ENCODE measurements around the gene AP3B2. TPM values are rescaled to one million over a fixed set of nuclear protein-coding genes. Genes with fewer than 3 reads are reported as not detected.

AP3B2 gene
- total and polyA plus RNA-seq, 4 donors: 0.94 to 2.2 (median 1.2) TPM

DNA sequence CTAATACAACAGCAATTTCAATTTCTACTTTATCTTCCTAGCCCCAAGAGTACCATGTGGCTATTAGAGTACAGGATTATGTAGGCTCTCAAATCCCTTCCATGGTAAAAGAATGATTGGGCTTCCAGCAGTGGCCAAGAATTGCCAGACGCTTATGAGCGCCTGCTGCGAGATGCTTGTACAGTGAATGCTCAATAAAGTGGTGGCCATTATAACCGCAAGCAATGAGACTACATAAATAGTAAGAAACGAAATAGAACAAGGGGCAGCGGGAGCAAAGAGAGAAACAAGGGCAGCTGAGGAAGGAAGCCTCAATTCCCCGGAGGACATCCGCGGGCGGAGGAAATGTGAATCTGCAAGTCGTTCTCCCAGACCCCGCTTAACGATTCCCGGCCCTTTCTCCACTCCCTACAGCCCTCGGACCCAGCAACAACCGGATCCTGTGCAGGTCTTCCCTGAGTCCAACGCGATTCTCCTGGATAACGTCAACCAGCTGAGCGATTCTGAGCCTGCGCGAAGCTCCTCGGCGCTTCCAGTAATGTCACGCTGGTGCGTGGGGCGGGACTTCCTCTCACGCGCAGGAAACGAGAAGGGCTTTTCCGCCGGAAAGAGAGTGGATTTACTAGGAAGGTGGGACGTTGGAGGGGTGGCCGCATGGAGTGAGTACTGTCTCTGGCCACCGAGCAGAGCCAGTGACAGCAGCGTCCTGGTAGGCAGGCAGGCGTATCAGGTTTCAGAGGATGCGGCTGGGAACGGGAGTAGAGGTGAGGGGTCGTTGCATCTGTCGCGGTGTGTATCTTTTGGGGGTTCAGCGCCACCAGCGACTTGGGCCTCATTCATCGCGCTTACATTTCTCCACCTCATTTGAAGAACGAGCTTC is 40.5 kb upstream of the AP3B2 start:
- Histone ChIP-seq H3K9me3 (ENCODE audit: control insufficient read depth in 4 of 4, insufficient read depth in 3 of 4, low read length in 3 of 4) (no peaks in the 10 kb centered on the region), H3K27me3 (ENCODE audit: control insufficient read depth in 3 of 3, insufficient read depth in 3 of 3, low read length in 2 of 3) (no peaks in the 10 kb centered on the region), H3K36me3 (ENCODE audit: control insufficient read depth in 4 of 4, insufficient read depth in 4 of 4, low read length in 4 of 4) (peaks cover 7 to 16% (median 12%) of the 10 kb centered on the region in 4 donors), H3K27ac (ENCODE audit: low read depth in 1 of 2, low read length in 1 of 2) (peak overlapping the region; percentile 58 to 73), H3K4me1 (ENCODE audit: control insufficient read depth in 5 of 5, insufficient read depth in 5 of 5, low read length in 5 of 5) (peaks cover 0 to 14% (median 9%) of the 10 kb centered on the region in 5 donors), H3K4me3 (peak overlapping the region; percentile 88), H3K9ac (ENCODE audit: insufficient read depth in 1 of 2, low read length in 2 of 2) (peak overlapping the region; percentile 92)
- ATAC-seq (ENCODE audit: insufficient read depth, low FRiP score) (peak; percentile 94), DNase-seq (peak; percentile 93 to 98 (median 95))
- 0% methylated on average over 47 of the region's 47 CpGs for WGBS, 2 donors
- TF ChIP-seq, protein P1, sequence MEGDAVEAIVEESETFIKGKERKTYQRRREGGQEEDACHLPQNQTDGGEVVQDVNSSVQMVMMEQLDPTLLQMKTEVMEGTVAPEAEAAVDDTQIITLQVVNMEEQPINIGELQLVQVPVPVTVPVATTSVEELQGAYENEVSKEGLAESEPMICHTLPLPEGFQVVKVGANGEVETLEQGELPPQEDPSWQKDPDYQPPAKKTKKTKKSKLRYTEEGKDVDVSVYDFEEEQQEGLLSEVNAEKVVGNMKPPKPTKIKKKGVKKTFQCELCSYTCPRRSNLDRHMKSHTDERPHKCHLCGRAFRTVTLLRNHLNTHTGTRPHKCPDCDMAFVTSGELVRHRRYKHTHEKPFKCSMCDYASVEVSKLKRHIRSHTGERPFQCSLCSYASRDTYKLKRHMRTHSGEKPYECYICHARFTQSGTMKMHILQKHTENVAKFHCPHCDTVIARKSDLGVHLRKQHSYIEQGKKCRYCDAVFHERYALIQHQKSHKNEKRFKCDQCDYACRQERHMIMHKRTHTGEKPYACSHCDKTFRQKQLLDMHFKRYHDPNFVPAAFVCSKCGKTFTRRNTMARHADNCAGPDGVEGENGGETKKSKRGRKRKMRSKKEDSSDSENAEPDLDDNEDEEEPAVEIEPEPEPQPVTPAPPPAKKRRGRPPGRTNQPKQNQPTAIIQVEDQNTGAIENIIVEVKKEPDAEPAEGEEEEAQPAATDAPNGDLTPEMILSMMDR (IDR thresholded peaks at IDR 0.05; ENCODE audit: control extremely low read depth, extremely low read depth): no peak

DNA sequence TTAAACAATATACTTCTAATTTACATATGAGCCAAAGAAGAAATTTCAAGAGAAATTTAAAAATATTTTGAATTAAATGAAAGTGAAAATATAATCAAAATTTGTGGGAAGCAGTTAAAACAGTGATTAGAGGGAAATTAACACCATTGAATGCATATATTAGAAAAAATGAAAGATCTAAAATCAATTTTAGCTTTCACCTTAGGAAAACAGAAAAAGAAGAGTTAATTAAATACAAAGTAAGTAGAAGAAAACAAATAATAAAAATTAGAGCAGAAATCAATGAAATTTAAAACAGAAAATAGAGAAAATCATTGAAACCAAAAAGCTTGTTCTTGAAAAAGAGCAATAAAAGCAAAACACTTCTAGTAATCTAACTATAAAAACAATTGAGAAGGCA is 38.6 kb upstream of the AP3B2 start:
- H3K4me3 ChIP-seq: no peak overlapping the region
- no peak overlapping the region for H3K27ac ChIP-seq (ENCODE audit: low read depth in 1 of 2, low read length in 1 of 2)
- peaks cover 2 to 8% (median 6%) of the 10 kb centered on the region in 4 donors for H3K36me3 ChIP-seq (ENCODE audit: control insufficient read depth in 4 of 4, insufficient read depth in 4 of 4, low read length in 4 of 4)
- no peak for ATAC-seq (ENCODE audit: insufficient read depth, low FRiP score)
- DNase-seq: no peak
- no peak overlapping the region for H3K9ac ChIP-seq (ENCODE audit: insufficient read depth in 1 of 2, low read length in 2 of 2)
- no peaks in the 10 kb centered on the region for H3K9me3 ChIP-seq (ENCODE audit: control insufficient read depth in 4 of 4, insufficient read depth in 3 of 4, low read length in 3 of 4)
- TF ChIP-seq, protein P1 (IDR thresholded peaks at IDR 0.05; ENCODE audit: control extremely low read depth, extremely low read depth): no peak
- no peaks in the 10 kb centered on the region for H3K27me3 ChIP-seq (ENCODE audit: control insufficient read depth in 3 of 3, insufficient read depth in 3 of 3, low read length in 2 of 3)
- H3K4me1 ChIP-seq (ENCODE audit: control insufficient read depth in 5 of 5, insufficient read depth in 5 of 5, low read length in 5 of 5): peaks cover 0 to 14% (median 9%) of the 10 kb centered on the region in 5 donors

DNA sequence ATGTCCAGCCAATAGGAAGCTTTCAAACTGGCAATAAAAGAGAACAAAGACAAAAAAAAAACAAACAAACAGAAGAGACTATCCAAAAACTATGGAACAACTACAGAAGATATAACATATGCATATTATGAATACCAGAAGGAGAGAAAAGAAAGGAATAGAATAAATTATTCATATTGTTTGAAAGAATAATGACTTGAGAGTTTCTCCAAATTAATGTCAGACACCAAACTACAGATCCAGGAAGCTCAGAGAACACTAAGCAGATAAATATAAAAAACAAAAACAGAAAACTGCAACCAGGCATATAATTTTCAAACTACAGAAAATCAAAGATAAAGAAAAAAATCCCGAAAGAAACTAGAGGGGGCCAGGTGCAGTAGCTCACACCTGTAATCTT is 34.1 kb upstream of the AP3B2 start:
- no peaks in the 10 kb centered on the region for H3K27me3 ChIP-seq (ENCODE audit: control insufficient read depth in 3 of 3, insufficient read depth in 3 of 3, low read length in 2 of 3)
- WGBS, 2 donors: 90 to 97% methylated on average over 1 of the region's 1 CpG
- no peak for ATAC-seq (ENCODE audit: insufficient read depth, low FRiP score)

More for the DNA sequence above, 34.1 kb upstream of the AP3B2 start:
- Histone ChIP-seq H3K9ac (ENCODE audit: insufficient read depth in 1 of 2, low read length in 2 of 2) (no peak overlapping the region), H3K36me3 (ENCODE audit: control insufficient read depth in 4 of 4, insufficient read depth in 4 of 4, low read length in 4 of 4) (no peaks in the 10 kb centered on the region), H3K9me3 (ENCODE audit: control insufficient read depth in 4 of 4, insufficient read depth in 3 of 4, low read length in 3 of 4) (no peaks in the 10 kb centered on the region), H3K4me3 (no peak overlapping the region), H3K27ac (ENCODE audit: low read depth in 1 of 2, low read length in 1 of 2) (no peak overlapping the region), H3K4me1 (ENCODE audit: control insufficient read depth in 5 of 5, insufficient read depth in 5 of 5, low read length in 5 of 5) (no peaks in the 10 kb centered on the region)
- TF ChIP-seq, protein P1 (IDR thresholded peaks at IDR 0.05; ENCODE audit: control extremely low read depth, extremely low read depth): no peak
- no peak for DNase-seq
